BLaER1 (cell line): ENCODE results near the gene TMC8.
"Not testable (repeated sequence)": the region's sequence is repeated elsewhere in the genome, so short reads cannot be mapped to it uniquely, and the experiment has no call there.

Experiments used
- H3K27ac ChIP-seq: shearing (Covaris generic); formaldehyde crosslinking; 2 replicates; pipeline ENCODE4 v1.8.1; 2022
- H3K27me3 ChIP-seq: shearing (Covaris generic); formaldehyde crosslinking; 2 replicates; pipeline ENCODE4 v1.8.1; 2022
- H3K36me3 ChIP-seq: shearing (Covaris generic); formaldehyde crosslinking; 2 replicates; pipeline ENCODE4 v1.8.1; 2022
- H3K4me1 ChIP-seq: shearing (Covaris generic); formaldehyde crosslinking; 2 replicates; pipeline ENCODE4 v1.8.1; 2022
- H3K4me2 ChIP-seq: shearing (Covaris generic); formaldehyde crosslinking; 2 replicates; pipeline ENCODE4 v1.8.1; 2022
- H3K4me3 ChIP-seq: shearing (Covaris generic); formaldehyde crosslinking; 2 replicates; pipeline ENCODE4 v1.8.1; 2022
- H3K9ac ChIP-seq: shearing (Covaris generic); formaldehyde crosslinking; 2 replicates; pipeline ENCODE4 v1.8.1; 2022
- H3K9me3 ChIP-seq: shearing (Covaris generic); formaldehyde crosslinking; 2 replicates; pipeline ENCODE4 v1.8.1; 2022
- H4K20me1 ChIP-seq: shearing (Covaris generic); formaldehyde crosslinking; 2 replicates; pipeline ENCODE4 v1.8.1; 2022
- Cebpa-rat ChIP-seq: shearing (Covaris generic); IDR thresholded peaks from 2 replicates; pipeline ENCODE4 v1.8.1; 2022

Gene TMC8, protein sequence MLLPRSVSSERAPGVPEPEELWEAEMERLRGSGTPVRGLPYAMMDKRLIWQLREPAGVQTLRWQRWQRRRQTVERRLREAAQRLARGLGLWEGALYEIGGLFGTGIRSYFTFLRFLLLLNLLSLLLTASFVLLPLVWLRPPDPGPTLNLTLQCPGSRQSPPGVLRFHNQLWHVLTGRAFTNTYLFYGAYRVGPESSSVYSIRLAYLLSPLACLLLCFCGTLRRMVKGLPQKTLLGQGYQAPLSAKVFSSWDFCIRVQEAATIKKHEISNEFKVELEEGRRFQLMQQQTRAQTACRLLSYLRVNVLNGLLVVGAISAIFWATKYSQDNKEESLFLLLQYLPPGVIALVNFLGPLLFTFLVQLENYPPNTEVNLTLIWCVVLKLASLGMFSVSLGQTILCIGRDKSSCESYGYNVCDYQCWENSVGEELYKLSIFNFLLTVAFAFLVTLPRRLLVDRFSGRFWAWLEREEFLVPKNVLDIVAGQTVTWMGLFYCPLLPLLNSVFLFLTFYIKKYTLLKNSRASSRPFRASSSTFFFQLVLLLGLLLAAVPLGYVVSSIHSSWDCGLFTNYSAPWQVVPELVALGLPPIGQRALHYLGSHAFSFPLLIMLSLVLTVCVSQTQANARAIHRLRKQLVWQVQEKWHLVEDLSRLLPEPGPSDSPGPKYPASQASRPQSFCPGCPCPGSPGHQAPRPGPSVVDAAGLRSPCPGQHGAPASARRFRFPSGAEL

DNA sequence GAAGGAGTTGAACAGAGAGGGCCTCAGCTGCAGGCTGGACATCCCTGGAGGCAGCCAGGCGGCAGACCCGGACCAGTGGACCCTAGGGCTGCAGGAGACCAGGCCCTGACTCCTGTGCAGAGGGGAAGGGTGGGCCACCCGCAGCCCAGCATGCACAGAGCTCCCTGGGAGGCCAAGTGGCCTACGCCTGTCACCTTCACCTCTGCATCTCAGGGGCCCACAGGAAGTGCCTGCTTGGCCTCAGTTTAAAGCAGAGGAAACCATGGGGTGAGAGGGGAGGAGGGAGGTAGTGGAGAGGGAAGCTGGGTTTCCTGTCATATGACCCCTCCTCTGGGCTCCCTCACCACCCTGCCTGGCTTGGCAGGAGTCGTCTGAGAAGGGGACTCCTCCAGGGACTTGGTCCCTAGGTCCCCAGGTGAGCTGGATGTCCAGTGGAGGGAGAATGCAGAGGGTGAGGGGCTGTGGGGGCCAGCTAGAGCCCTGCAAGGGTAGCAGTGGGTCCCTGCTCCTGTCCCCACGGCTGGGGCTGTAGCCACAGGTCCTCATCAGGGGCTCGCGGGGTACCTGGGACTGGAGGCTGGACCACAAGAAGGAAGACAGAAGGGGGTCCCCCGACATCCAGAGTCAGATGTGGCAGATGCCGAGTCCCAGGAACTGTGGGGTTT, at the start of gene TMC8:
TSS of gene TMC8 (plus strand) at position 335 of the 665 bp plus-strand sequence. CDS start 818 bp downstream, outside the sequence.
- Histone ChIP-seq H3K27me3 (no peaks in the 10 kb centered on the region), H4K20me1 (peaks cover 31% of the 10 kb centered on the region), H3K4me1 (peaks cover 86% of the 10 kb centered on the region), H3K27ac (peak within 1 kb of the TSS; percentile 94), H3K36me3 (peaks cover 15% of the 10 kb centered on the region), H3K9me3 (no peaks in the 10 kb centered on the region), H3K4me2 (peak within 1 kb of the TSS; percentile 100), H3K4me3 (peak within 1 kb of the TSS; percentile 93), H3K9ac (peak within 1 kb of the TSS; percentile 79)
- TF ChIP-seq Cebpa-rat: no peak

DNA sequence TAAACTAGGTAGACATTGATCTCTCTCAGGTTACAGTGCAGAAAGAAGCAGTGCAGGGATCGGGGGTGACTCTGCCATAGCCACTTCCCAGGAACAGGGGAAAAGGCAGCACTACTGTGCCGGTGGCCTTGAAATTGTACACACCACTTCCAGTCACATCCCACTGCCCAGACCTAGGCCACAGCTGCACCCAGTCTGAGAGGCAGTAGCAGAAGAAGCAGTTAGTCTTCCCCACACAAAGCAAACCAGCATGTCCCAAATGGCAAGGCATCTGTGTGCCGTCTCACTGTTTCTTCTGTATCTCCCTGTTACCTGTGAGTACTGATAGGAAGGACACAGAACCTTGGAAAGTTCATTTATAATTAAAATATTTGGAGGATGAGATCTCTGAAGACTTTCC, 49.0 kb upstream of the TMC8 start:
- Histone ChIP-seq H3K36me3 (peaks cover 82% of the 10 kb centered on the region), H3K4me2 (no peak overlapping the region), H3K9ac (peak overlapping the region; percentile 50; the same call in 1 of the 2 replicates), H3K4me3 (no peak overlapping the region), H4K20me1 (no peaks in the 10 kb centered on the region), H3K27me3 (no peaks in the 10 kb centered on the region), H3K9me3 (no peaks in the 10 kb centered on the region), H3K27ac (no peak overlapping the region), H3K4me1 (peaks cover 16% of the 10 kb centered on the region; the same call in 1 of the 2 replicates)
- TF ChIP-seq Cebpa-rat: no peak

DNA sequence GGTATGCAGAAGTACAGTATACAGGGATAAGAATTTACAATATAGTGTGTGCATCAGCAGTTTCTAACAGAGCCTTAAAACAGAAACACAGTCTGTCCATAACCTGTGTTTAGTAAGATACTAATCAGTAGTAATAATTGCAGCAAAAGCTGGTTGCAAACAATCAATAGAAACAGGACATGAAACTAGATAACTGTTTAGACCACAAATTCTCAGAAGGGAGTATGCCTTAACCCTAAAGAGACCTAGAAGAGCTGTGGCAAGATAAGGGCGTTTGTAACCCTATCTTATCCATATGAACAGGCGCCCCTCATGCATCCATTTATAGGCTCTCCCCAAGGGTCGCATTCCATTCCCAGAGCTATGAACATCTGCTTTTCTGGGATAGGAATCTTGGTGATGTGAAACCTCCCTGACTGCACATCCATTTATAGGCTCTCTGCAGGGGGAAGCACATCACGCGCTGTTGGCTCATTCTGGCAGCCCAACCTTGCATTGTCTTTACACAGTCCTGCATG, 48.2 kb upstream of the TMC8 start:
- H4K20me1 ChIP-seq, H3K9me3 ChIP-seq, H3K27me3 ChIP-seq, H3K4me3 ChIP-seq, H3K27ac ChIP-seq, H3K9ac ChIP-seq: not testable (repeated sequence)
- Histone ChIP-seq H3K4me2 (peak overlapping the region; percentile 7; the same call in 1 of the 2 replicates), H3K36me3 (peaks cover 82% of the 10 kb centered on the region), H3K4me1 (peaks cover 16% of the 10 kb centered on the region; the same call in 1 of the 2 replicates)

DNA sequence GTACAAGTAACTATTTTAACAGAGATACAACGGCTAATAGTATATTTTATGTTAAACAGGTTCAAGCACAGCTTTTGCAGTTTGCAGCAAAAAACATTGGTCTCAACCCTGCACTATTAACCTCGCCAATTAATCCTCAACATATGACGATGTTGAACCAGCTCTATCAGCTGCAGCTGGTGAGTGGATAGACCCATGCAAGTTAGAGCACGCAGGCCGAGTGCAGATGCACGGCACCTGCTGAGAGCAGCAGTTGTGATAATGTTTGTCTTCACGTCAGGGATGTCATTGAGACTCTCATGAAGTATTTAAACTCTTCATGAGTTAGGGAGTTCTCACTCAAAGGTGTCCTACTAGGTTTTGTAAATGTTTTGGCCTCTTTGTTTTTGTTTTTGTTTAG, 47.6 kb upstream of the TMC8 start:
- H3K4me1 ChIP-seq: peaks cover 16% of the 10 kb centered on the region; the same call in 1 of the 2 replicates
- peaks cover 82% of the 10 kb centered on the region for H3K36me3 ChIP-seq
- no peak overlapping the region for H3K4me3 ChIP-seq
- H3K27me3 ChIP-seq: no peaks in the 10 kb centered on the region
- H3K4me2 ChIP-seq: no peak overlapping the region
- no peak overlapping the region for H3K27ac ChIP-seq
- TF ChIP-seq Cebpa-rat: no peak
- H3K9ac ChIP-seq: no peak overlapping the region
- no peaks in the 10 kb centered on the region for H4K20me1 ChIP-seq
- H3K9me3 ChIP-seq: no peaks in the 10 kb centered on the region

DNA sequence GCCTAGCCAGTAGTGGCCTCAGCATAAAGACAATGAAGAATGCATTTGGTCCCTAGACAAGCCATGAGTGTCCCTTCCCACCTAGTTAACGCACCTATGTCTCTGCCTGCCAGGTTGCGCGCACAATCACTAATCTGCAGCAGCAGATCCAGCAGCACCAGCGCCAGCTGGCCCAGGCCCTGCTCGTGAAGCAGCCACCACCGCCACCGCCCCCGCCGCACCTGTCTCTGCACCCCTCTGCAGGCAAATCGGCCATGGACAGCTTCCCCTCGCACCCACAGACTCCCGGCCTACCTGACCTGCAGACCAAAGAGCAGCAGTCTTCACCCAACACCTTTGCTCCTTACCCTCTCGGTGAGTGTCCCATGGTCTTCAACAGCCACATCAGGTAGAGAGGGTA, 43.8 kb upstream of the TMC8 start:
- H3K4me3 ChIP-seq: no peak overlapping the region
- peaks cover 11% of the 10 kb centered on the region; the same call in 1 of the 2 replicates for H3K4me1 ChIP-seq
- peaks cover 83% of the 10 kb centered on the region for H3K36me3 ChIP-seq
- H3K4me2 ChIP-seq: no peak overlapping the region
- no peak for TF ChIP-seq Cebpa-rat
- no peak overlapping the region for H3K27ac ChIP-seq
- no peaks in the 10 kb centered on the region for H3K27me3 ChIP-seq
- H4K20me1 ChIP-seq: no peaks in the 10 kb centered on the region
- no peak overlapping the region for H3K9ac ChIP-seq
- H3K9me3 ChIP-seq: no peaks in the 10 kb centered on the region

DNA sequence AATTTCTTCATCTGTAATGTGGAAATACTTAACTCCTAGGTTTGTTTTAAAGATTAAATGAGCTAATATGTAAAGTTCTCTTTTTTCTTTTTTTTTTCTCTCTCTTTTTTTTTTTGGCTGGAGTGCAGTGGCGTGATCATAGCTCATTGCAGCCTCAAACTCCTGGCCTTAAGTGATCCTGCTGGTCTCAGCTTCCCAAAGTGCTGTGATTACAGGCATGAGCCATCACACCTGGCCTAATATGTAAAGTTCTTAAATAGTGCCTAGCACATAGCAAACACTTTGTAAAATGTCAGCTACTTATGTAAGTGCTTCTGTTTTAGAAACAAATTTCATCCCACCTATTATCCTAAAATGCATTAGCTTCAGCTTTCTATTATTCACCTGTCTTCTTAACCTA, 42.0 kb upstream of the TMC8 start:
- Histone ChIP-seq H3K4me2 (no peak overlapping the region), H4K20me1 (no peaks in the 10 kb centered on the region), H3K9ac (no peak overlapping the region), H3K27me3 (no peaks in the 10 kb centered on the region), H3K9me3 (no peaks in the 10 kb centered on the region), H3K4me1 (no peaks in the 10 kb centered on the region), H3K36me3 (peaks cover 89% of the 10 kb centered on the region), H3K4me3 (no peak overlapping the region), H3K27ac (no peak overlapping the region)
- TF ChIP-seq Cebpa-rat: no peak

DNA sequence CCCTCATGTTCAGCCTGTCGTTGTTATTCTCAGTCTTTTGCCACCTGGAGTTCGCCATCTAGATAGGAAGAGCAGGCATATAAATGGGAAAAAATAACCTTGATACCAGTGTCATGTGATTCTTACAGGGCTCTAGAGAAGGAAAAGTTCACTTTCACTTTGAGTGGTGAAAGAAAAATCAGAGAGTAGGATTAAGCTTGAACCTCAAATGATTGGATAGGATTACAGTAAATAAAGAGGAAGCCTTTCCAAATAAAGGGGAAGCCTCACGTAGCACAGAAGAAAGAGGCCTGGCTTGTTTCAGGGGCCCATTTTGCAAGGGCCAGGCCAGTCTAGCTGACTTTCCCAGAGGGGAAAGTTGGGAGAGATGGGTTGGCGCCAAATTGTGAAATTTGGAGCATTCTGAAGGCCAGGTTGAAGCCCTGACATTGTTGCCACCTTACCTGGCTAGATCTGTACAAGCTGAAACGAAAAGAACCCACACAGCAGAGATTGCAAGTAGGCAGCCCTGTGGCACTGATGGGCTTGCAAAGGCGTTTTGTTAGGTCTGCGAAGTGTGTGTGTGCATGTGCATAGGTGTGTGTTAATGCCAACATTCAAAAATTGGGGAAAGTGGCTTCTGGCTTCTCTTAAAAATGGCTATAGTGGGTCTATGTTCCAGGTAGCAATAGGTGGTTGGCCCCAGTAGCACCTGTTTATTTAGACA, 40.8 kb upstream of the TMC8 start:
- no peak for TF ChIP-seq Cebpa-rat
- H3K36me3 ChIP-seq: peaks cover 92% of the 10 kb centered on the region
- H3K9ac ChIP-seq: no peak overlapping the region
- H3K4me3 ChIP-seq: no peak overlapping the region
- H3K27me3 ChIP-seq: no peaks in the 10 kb centered on the region
- no peak overlapping the region for H3K27ac ChIP-seq
- no peaks in the 10 kb centered on the region for H3K4me1 ChIP-seq
- no peaks in the 10 kb centered on the region for H4K20me1 ChIP-seq
- no peaks in the 10 kb centered on the region for H3K9me3 ChIP-seq
- H3K4me2 ChIP-seq: no peak overlapping the region

DNA sequence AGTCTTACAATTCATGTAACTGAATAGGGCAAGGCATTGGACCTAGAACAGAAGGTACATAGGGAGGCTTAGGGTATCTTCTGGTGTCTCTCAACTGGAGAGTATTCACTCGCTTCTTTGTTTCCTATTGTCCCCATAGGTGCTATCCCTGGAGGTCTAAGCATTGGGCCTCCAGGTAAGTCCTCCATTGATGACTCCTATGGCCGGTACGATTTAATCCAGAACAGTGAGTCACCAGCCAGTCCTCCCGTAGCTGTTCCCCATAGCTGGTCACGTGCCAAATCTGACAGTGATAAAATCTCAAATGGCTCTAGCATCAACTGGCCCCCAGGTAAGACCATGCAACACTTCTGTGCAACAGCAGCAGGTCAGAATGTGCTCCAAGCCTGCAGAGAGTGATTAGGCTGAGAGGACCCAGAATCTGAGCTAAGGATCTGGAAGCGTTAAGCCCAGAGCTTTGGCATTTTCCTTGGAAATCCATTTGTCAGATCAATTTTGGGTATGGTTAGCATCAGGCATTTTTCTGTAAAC, 37.7 kb upstream of the TMC8 start:
- Histone ChIP-seq H3K27ac (no peak overlapping the region), H3K36me3 (peaks cover 97% of the 10 kb centered on the region), H4K20me1 (no peaks in the 10 kb centered on the region), H3K4me3 (no peak overlapping the region), H3K4me1 (no peaks in the 10 kb centered on the region), H3K9ac (no peak overlapping the region), H3K27me3 (no peaks in the 10 kb centered on the region), H3K4me2 (no peak overlapping the region), H3K9me3 (no peaks in the 10 kb centered on the region)
- no peak for TF ChIP-seq Cebpa-rat

DNA sequence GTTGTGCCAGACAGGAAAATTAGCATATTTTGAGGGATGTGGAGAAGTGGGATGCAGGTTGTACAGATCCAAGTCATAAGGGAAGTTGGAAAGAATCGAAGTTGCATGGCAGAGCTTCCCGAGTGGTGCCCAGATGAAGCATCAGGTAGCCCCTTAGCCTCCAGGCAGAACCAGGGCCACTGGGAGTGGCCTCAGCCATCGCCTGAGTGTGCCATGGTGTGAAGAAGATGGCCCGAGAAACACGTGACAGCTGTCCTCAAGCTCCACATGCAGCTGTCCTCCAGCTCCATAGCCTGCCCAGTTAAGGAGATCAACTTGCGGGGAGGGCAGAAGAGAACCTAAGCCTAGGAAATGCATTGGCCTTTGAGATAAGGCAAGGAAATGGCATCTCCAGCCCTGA, 35.5 kb upstream of the TMC8 start:
- H3K4me3 ChIP-seq: no peak overlapping the region
- H4K20me1 ChIP-seq: no peaks in the 10 kb centered on the region
- H3K27me3 ChIP-seq: no peaks in the 10 kb centered on the region
- peaks cover 97% of the 10 kb centered on the region for H3K36me3 ChIP-seq
- no peak overlapping the region for H3K27ac ChIP-seq
- H3K9me3 ChIP-seq: peaks cover 14% of the 10 kb centered on the region
- H3K9ac ChIP-seq: no peak overlapping the region
- no peak overlapping the region for H3K4me2 ChIP-seq
- TF ChIP-seq Cebpa-rat: no peak
- no peaks in the 10 kb centered on the region for H3K4me1 ChIP-seq
